NCI-H345 treated with DMSO at 0.1 percent for 48 hours (cell line): ENCODE data around the gene EHMT1.
"Not testable (repeated sequence)": the region's sequence is repeated elsewhere in the genome, so short reads cannot be mapped to it uniquely, and the experiment has no call there.

Experiments used
- DNase-seq: peaks from one replicate; lab custom pipeline; 2025; ENCODE audit not compliant: unreplicated experiment; lab: John Stamatoyannopoulos, UW

Gene EHMT1

DNA sequence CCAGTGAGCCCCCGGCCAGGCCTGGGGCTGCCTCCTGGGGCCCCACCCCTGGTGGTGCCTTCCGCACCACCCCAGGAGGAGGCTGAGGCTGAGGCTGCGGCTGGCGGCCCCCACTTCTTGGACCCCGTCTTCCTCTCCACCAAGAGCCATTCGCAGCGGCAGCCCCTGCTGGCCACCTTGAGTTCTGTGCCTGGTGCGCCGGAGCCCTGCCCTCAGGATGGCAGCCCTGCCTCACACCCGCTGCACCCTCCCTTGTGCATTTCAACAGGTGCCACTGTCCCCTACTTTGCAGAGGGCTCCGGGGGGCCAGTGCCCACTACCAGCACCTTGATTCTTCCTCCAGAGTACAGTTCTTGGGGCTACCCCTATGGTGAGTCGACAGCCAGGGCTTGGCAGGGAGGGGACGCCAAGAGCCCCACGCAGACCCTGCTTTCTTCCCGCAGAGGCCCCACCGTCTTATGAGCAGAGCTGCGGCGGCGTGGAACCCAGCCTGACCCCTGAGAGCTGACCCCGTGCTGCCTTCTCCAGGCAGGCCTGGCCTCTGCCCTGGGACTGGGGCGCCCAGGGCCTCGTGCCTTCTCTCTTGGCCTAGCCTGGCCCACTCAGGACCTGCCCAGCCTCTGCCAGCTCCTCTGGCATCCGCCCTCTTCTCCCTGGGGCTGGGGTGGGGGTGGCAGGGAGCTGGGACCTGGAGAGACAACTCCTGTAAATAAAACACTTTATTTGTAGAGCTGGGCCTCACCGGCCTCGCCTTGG is 4.0 kb upstream of the EHMT1 start:
- DNase-seq: no peak

DNA sequence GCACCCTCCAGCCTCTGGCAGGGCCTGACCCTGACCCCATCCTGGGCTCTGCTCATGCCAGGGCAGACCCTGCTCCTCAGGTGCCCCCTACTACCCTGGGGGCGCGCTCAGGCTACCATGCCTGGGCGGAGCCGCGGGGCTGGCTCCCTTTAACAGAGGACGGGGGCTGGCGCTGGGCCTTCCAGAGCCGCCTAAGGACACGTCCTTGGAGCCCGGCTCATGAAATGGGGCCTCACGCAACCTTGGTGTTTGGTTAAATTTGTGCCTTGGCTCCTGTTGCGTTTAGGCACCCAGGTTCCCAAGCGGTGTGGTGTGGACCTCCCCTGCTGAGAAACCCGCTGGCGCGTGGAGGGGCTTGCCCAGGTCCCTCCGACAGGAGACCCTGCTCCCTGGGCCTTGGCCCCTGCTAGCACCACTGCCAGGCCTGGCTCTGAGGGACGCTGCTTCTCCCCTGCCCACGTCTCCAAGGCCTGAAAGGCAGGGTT is 3.4 kb upstream of the EHMT1 start:
- no peak for DNase-seq

DNA sequence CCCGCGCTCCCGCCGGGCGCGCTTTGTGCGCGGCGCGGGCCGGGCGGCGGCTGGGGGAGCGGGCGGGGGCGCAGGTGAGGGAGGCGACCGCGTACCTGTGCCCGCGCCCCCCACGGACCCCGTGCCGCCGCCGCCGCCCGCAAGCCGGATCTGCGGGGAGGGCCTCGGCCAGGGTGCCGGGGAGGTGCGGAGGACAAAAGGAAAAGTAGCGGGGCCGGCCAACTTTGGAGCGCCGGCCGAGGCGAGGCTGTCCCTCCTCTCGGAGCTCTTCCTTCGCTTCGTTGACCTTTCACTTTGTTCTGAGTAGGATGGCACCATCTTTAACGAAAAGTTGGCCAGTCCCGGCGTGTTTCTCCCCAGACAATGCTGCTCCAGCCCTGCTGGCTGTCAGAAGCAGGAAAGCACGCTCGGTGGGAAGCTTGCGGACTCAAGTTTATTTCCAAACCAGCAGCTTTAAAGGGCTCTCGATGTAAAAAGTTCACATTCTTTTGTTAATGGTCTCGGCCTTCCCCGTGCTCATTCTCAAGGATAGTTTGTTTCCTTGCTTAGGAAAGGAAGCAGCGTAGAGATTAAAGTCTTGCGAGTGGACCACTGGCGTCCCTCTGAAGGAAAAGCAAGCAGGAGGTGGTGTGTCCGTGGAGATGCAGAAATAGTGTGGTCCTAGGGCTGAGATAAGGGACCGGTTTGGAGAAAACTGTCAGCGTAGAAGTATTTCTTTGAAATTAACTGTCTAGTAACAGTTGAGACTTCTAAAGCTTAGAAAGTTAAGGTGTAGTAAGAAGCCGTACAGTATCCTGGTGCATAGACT is 639 bp downstream of the EHMT1 start:
- peak; percentile 7 for DNase-seq

DNA sequence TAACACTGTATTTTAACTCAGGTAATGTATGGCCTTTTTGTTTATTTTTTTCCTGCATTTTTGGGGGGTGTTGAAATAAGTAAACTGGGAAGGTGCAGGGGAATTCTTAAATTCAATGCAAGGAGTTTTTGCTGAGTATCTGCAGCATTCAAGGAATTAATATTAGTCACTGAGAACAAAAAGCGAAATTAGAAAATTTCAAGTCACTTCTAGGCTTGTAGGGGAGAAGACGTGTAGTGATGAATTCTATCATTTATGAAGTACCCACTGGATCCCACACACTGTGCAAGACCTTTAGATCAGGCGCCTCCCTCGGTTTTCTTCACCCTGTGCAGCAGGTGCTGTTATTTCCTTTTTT is 1.2 kb downstream of the EHMT1 start:
- DNase-seq: no peak

DNA sequence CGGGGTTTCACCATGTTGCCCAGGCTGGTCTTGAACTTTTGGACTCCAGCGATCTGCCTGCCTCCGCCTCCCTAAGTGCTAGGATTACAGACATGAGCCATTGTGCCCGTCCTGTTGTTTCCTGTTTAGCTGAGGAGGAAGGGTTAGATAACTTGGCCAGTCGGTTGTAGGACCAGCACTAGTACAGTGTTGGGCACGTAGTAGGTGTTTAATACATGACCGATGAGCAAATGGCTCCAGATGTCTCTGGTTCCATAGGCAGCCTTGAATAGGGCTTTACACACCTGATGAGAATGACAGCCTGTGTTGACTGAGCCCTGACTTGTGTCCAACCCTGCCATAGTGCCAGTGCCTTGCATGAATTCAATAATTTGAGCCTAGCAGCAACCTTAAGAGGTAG is 1.8 kb downstream of the EHMT1 start:
- no peak for DNase-seq

DNA sequence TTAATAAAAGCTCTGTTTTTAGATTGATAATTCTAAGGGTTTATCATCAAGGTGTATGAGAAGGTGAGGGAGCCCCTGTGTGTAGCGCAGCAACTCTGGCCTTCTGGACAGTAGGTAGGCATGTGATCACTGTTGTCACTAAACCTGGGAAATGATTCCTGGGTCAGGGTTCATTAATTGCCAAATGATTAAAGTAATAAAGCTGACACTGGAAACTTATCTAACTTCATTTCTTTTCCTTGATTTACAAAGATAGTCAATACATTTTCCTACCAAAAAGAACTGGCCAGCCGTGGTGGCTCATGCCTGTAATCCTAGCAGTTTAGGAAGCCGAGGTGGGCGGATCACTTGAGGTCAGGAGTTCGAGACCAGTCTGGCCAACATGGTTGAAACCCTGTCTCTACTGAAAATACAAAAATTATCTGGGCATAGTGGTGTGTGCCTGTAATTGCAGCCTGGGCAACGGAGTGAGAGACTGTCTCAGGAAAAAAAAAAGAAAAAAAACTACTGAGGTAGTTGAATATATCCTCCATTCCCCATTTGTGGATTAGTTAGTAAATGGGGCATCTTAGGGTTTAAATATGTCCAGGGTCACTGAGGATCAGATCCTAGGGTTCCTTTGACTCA is 2.4 kb downstream of the EHMT1 start:
- DNase-seq: no peak

DNA sequence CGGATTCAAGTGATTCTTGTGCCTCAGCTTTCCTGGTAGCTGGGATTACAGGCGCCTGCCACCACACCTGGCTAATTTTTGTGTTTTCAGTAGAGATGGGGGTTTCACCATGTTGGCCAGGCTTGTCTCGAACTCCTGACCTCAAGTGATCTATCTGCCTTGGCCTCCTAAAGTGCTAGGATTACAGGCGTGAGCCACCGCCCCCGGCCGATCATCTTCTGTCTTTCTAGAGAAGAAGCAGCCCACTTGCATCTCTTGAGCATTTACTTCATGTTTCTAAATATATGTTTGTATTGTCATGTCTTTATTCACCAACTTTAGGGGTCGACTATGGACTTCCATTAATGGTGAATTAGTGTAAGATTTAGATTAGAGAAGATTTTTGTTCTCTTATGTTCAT is 3.4 kb downstream of the EHMT1 start:
- DNase-seq: not testable (repeated sequence)

DNA sequence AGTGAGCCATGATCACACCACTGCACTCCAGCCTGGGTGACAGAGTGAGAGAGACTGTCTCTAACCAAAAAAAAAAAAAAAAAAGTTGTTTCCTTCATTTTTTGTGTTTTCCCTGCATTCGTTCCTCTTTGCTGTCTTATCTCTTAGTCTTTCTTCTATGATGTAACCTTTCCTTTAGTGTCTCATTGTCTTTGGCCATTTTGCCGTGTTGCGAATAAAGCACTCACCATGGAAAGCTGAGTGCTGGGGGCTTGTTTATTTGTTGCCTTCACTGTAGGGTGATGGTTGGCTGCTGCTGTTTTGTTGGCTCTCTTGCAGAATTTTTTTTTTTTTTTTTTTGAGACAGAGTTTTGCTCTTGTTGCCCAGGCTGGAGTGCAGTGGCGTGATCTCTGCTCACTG is 7.7 kb downstream of the EHMT1 start:
- DNase-seq: no peak

DNA sequence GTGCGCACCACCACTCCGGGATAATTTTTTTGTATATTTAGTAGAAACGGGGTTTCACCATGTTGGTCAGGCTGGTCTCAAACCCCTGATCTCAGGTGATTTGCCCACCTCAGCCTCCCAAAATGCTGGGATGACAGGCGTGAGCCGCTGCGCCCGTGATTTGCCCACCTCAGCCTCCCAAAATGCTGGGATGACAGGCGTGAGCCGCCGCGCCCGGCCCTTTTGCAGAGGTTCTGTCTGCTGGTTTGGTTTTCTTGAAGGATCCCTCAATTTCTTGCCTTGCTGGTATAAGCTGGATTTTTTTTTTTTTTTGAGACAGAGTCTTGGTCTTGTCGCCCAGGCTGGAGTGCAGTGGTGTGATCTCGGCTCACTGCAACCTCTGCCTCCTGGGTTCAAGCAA is 8.6 kb downstream of the EHMT1 start:
- DNase-seq: not testable (repeated sequence)

DNA sequence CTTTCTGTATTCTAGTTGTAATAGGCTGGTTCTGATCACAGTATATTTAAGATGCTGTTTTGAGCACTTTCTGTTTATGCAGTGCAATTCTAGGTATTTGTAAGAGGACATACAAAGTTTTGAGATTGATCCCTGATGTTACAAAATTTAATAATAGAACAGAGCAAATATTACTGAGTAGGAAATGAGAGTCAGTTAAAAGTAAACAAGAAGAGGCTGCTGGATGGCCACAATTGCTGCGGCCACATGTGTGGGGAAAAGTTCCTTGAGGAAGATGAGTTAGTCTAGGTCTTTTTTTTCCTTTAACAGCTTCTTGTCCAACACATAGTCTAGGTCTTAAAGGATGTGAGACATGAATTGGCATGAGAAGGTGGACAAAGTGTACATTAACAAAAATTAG is 11.3 kb downstream of the EHMT1 start:
- DNase-seq: no peak

DNA sequence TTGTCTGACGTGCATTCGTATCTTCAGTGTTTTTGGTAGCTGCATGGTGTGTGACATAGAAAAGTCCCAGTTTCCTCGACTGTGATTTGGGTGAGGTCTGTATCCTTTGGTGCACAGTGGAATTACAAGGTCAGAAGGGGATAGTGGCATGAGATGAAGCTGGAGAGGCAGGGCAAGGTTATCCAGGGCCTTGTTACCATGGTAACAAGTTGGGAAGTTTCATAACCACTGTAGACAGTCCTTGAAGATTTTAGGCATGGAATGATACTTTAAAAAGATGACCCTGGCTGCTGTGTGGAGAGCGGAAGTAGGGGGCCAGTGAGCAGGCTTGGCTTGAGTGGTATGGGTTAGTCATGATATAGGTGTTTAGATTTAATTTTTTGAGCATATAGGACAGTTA is 11.9 kb downstream of the EHMT1 start:
- no peak for DNase-seq

DNA sequence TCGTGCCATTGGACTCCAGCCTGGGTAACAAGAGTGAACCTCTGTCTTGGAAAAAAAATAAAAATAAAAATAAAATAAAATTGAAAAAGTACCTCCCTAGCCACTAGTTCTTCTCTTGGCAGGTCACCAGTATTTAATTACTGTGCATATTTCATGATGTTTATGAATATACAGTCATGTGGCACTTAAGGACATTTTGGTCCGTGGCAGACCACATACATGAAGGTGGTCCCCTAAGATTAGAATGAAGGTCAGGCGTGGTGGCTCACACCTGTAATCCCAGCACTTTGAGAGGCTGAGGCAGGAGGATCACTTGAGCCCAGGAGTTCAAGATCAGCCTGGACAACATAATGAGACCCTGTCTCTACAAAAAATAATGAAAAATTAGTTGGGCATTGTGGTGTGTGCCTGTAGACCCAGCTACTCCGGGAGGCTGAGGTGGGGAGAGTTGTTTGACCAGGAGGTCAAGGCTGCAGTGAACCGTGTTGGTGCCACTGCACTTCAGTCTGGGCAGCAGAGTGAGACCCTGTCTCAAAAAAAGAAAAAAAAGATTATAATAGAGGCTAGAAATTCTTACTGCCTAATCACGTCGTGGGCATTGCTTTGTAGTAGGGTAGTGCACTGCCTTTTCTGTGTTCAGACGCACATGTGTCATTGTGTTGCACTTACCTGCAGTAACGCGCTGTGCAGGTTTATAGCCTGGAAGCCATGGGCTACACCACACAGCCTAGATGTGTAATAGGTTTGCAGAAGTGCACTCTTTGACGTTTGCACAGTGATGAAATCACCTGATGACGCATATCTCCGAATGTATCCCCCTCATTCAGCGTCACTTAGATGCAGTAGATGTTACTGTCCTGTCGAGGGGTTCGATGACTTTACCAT is 12.8 kb downstream of the EHMT1 start:
- DNase-seq: no peak

DNA sequence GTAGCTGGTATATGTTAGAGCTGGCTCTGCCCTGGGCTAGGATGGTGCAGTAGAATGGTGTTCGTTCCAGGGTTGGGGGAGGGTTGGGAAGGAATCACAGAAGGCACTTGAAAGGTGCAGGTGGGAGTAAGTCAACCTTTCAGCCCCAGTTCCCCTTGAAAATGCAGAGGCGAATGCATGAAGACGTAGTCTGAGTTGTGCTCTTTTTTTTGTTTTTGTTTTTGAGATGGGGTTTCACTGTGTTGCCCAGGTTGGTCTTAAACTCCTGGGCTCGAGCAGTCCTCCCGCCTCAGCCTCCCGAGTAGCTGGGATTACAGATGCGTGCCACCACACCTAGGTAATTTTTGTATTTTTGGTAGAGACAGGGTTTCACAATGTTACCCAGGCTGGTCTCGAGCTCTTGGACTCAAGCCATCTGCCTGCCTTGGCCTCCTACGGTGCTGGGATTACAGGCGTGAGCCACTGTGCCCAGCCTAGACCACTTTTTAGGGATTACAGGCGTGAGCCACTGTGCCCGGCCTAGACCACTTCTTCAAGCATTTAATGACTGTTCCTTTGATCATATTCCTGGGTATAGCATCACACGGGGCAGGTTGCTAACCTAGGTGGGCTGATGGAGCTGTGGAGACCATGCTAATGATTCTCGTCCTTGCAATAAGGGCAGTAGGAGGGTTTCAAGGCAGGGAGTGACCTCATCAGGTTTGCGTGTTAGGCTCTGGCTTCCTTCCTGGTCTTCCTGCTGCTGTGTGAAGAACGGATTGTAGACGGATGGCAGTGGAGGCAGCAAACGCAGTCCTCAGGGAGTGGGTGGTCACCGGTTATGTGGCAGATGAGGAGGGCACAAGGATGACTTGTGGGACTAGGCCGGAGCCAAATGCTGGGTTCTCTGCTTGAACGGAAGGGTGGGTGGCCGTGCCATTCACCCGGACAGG is 13.7 kb downstream of the EHMT1 start:
- no peak for DNase-seq

DNA sequence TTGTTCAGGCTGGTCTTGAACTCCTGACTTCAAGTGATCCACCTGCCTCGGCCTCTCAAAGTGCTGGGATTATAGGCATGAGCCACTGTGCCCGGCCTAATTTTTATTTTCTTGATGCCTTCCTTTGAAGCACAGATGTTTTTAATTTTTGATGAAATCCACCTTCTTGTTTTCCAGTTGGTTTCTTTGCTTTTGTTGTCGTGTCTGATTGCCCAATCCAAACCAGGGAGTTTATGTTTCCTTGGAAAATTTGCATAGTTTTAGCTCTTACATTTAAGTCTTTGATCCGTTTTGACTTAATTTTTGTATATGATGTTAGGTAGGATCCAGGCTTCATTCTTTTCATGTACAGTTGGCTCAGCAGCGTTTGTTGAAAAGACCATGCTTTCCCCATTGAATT is 15.2 kb downstream of the EHMT1 start:
- DNase-seq: no peak

DNA sequence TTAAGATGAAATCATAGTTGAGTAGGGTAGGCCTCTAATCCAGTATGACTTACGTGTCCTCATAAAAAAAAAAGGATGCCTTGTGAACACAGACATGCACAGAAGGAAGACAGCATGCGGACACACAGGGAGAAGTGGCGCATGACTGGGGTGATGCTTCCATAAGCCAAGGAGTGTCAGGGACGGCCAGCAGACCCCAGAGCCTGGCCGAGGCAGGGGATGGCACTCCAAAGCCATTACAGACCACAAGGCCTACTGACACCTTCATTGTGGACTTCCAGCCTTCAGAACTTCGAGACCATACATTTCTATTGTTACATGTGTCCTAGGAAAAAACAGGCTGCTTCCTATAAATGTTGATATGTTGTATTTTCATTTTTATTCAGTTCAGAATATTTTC is 19.9 kb downstream of the EHMT1 start:
- no peak for DNase-seq

DNA sequence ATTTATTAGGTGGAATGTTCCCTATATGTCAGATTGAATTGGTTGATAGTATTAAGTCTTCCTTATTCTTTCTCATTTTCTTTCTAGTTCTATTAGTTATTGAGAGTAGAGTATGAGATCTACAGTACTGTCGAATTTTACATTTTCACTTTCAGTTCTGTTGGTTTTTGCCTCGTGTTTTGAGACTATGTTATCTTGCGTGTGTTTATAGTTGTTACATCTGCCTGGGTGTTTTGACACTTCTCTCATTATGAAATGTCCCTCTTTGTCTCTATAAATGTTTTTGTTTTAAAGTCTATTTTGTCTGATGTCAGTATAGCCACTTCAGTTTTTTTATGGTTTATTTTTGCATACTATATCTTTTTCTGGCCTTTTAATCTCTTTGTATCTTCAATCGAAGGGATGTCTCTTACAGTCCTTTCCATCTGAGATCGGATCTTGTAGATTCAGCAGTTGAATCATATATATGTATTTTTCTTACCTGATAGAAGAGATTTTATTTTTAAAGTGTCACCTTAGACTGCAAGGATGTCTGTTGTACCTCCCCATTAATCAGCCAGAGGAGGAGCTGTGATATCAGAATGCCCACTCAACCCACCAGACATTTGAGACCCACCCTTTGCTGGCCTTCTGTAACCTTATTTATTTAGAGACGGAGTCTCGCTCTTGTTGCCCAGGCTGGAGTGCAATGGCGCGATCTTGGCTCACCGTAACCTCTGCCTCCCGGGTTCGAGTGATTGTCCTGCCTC is 20.7 kb downstream of the EHMT1 start:
- no peak for DNase-seq

DNA sequence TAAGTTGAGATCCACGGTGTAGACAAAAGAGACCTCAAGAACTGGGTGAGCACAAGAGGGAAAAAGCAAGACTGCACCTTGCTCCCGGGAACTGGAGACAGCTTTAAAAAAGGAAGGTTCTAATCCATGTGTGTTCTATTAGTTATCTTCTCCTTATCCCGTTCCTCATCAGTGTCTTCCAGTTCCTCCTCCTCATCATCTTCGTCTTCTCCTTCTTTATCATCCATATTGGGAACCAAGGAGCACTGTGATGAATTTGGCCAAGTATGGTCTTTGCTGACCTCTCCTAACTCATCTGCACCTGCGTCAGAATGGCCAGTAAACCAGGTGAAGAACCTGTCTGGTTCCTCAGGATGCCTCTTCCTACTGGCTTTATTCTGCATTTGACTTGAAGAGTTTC is 22.1 kb downstream of the EHMT1 start:
- no peak for DNase-seq

DNA sequence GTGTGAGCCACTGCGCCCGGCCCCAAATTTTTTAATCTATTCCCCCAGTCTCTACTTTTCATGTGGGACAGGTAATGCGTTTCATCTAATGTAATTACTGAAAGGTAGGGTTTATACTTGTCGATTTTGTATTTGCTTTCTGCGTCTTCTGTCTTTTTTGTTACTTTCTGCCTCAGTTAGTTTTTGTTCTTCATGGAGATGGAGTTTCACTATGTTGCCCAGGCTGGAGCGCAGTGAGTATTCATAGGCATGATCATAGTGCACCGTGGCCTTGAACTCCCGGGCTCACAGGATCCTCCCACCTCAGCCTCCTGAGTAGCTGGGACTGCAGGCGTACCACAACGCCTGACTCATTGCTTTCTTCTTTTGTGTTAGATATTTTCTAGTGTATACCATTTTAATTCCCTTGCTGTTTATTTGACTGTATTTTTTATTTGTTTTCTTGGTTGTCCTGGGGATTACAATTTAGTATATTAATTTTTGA is 23.4 kb downstream of the EHMT1 start:
- no peak for DNase-seq

DNA sequence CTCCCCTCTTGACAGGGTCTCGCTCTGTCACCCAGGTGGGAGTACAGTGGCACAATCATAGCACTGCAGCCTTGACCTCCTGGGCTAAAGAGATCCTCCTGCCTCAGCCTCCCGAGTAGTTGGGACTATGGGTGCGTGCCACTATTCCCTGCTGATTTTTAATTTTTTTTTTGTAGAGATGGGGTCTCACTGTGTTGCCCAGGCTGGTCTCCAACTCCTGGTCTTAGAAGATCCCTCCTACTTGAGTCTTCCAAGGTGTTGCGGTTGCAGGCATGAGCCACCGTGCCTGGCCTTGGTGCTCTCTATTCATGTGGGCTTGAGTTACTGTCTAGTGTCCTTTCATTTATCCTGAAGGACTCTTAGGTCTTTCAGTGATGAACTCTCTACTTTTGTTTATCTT is 24.1 kb downstream of the EHMT1 start:
- no peak for DNase-seq
